ENCODE data around the gene EEIG1. TPM values are rescaled to one million over a fixed set of nuclear protein-coding genes. Genes with fewer than 3 reads are reported as not detected.

Gene EEIG1
- total and polyA plus RNA-seq, 2 experiments from 2014 or later = 11.2 to 22.4 TPM

- Mint-ChIP-seq H3K36me3 (ENCODE audit: low read depth) (no peaks in the 10 kb centered on the region), H3K9me3 (peaks cover 4% of the 10 kb centered on the region; the same call in 2 of the 3 replicates), H3K4me3 (no peak overlapping the region), H3K4me1 (peaks cover 12% of the 10 kb centered on the region), H3K27ac (peak overlapping the region; percentile 60; the same call in 1 of the 2 replicates), H3K27me3 (ENCODE audit: insufficient read depth, low read depth, poor library complexity) (peaks cover 4% of the 10 kb centered on the region)
- peak; percentile 48 for ATAC-seq
- Histone ChIP-seq H3K27me3 (ENCODE audit: insufficient read depth) (no peaks in the 10 kb centered on the region), H3F3A (replicated peaks; ENCODE audit: low read depth) (no peaks in the 10 kb centered on the region), H2AFZ (peak overlapping the region; percentile 90), H3K4me1 (ENCODE audit: insufficient read depth) (peaks cover 6% of the 10 kb centered on the region; the same call in 1 of the 2 replicates), H3K9me2 (ENCODE audit: insufficient read depth) (no peaks in the 10 kb centered on the region), H3K4me3 (no peak overlapping the region), H3K4me2 (no peak overlapping the region), H3K79me2 (replicated peaks; ENCODE audit: insufficient read depth) (no peaks in the 10 kb centered on the region), H3K27ac (ENCODE audit: low read depth) (no peak overlapping the region), H3K36me3 (ENCODE audit: insufficient read depth) (no peaks in the 10 kb centered on the region), H4K20me1 (replicated peaks; ENCODE audit: insufficient read depth) (no peaks in the 10 kb centered on the region)
- TF ChIP-seq ZNF114 (CRISPR knock-in tag; IDR thresholded peaks at IDR 0.05) (no peak), EZH2 (IDR thresholded peaks at IDR 0.05; ENCODE audit: low read depth, unreplicated experiment) (no peak), STAT1 (IDR thresholded peaks at IDR 0.05; ENCODE audit: unreplicated experiment) (no peak), ZNF331 (CRISPR knock-in tag; IDR thresholded peaks at IDR 0.05; ENCODE audit: low read depth) (no peak), CTCF (conservative IDR thresholded peaks at IDR 0.05; ENCODE audit: low read depth in 2 of 2) (no peak), NANOG (IDR thresholded peaks at IDR 0.05; ENCODE audit: borderline replicate concordance) (no peak), ETS1 (IDR thresholded peaks at IDR 0.05) (no peak), JUNB (IDR thresholded peaks at IDR 0.05; ENCODE audit: unreplicated experiment) (no peak), REST (IDR thresholded peaks at IDR 0.05; ENCODE audit: unreplicated experiment) (no peak), CREB1 (CRISPR knock-in tag; IDR thresholded peaks at IDR 0.05; ENCODE audit: low read depth) (no peak), ZNF462 (CRISPR knock-in tag; IDR thresholded peaks at IDR 0.05) (no peak), POLR2AphosphoS5 (IDR thresholded peaks at IDR 0.05; ENCODE audit: low read depth) (no peak), EZH2phosphoT487 (IDR thresholded peaks at IDR 0.05; ENCODE audit: unreplicated experiment) (no peak)
- DNase-seq (ENCODE audit: low spot score) = no peak
These were observed 20.5 kb upstream of the EEIG1 start for GRCh38 chr9:128001151-128001778.
